Measurements from ENCODE around the gene POLR1G. TPM values are rescaled to one million over a fixed set of nuclear protein-coding genes. Genes with fewer than 3 reads are reported as not detected.

The POLR1G gene, protein sequence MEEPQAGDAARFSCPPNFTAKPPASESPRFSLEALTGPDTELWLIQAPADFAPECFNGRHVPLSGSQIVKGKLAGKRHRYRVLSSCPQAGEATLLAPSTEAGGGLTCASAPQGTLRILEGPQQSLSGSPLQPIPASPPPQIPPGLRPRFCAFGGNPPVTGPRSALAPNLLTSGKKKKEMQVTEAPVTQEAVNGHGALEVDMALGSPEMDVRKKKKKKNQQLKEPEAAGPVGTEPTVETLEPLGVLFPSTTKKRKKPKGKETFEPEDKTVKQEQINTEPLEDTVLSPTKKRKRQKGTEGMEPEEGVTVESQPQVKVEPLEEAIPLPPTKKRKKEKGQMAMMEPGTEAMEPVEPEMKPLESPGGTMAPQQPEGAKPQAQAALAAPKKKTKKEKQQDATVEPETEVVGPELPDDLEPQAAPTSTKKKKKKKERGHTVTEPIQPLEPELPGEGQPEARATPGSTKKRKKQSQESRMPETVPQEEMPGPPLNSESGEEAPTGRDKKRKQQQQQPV
- total RNA-seq: 22.0 and 24.5 TPM in 2 replicates

DNA sequence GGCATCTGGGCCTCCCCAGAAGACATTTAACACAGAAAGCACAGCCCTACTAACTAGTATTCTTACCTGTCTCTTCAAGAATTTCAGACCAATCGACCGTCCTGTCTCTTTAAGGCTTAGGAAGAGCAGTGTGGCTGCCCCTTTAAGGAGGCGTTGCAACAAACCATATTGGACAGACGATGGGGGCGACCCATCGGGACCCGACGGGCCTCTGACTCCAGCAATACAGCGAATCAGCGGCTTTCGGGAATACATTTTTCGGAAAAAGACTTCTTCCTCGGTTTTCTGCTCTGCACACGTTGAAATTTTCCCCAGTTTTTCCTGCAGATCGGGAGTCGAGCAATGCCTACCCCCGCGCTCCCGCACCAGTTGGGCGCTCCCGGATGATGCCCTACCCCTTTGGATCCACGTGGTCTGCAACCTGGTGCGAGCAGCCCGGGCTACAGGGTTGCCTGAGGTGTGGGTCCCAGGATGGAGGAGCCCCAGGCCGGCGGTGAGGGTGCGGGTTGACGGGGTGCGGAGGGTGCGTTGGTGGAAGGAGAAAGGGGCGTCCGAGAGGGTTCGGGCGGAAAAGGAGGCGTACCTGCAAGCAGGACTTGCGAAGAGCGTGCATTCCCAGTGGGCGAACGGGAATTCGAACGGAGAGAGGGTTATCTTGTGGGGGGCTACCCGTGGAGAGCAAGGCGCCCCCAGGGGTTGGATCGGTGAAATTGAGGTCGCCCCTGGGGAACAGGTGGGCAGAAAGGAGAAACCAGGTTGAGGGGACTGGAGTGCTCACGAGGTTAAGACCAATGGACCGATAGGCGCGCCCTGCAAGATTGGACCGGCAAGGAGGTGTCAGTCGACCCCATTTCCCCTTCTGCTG lies at the start of gene POLR1G:
Gene POLR1G (plus strand): TSS at position 419 of the 865 bp plus-strand sequence. CDS start 53 bp downstream, at position 472.

DNA sequence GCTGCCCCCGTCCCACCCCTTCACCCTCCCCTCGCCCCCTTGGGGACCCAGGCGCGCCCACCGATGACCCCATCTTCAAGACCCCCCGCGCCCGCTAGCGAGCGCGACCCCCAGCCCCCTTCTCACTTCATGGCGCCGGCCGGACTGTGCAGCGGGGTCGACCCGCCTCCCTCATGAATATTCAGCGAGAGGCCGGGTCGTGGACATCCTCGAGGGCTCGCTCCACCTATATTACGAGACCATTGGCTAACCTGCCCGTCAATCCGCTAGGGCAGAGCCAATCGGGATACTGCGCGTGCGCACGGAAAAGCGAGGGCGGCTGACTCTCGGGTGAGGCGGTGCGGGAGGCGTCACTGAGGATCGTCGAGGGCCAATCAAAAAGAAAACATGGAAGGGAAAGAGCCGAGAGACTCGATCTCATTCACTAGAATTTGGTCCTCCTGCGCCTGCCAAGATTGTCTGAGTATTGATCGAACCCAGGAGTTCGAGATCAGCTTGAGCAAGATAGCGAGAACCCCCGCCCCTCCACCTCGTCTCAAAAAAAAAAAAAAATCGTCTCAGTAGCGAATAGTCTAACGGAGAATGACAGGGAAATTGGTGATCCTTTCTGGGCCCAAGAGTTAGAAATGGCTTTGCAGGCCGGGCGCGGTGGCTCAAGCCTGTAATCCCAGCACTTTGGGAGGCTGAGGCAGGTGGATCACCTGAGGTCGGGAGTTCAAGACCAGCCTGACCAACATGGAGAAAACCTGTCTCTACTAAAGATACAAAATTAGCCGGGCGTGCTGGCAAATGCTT lies 35.8 kb upstream of the POLR1G start, which contains the start of gene ERCC2:
Gene ERCC2 (minus strand): TSS at position 164 of the 795 bp plus-strand sequence. CDS start 33 bp downstream, at position 131.

DNA sequence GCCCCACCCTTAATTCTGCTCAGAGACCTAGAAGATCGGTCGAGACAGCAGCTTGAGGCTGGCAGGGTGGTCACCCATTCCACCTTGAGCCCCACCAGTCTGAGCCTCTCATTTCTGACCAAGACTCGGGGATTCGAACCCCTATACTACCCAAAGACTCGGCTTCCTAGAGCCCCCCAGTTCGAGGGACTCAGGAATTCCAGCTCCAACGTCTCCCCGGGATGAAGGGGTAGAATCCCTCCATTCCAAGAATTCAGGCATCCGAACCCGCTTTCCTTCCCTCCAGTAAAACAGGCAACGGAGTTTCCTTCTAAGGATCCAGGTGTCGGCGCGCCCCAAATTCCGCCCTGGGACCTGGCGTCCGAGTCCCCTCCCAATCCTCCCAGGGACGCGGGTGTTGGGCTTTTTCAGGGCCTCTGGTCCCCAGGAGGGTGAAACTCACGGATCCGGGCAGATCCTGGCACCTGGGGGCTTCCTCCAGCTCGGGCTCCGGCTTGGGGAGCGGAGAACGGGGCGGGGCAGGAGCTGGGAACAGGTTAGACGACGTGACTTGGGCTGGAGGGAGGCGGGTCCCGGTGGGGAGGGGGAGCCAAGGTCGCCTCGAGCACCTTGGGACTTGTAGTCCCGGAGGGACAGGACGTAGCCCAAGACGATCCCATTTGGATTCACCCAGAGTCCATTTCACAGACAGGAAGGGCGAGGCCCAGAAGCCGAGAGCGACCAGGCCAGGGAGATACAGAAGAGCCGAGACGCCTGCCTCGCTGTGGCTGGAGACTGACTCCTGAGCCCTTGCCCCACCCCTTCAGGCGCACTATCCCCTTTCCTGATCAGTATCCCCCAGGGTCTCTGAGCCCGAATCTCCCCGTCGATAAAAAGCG lies 1.6 kb upstream of the POLR1G start, which contains the start of gene PPP1R13L:
Gene PPP1R13L (minus strand): TSS at position 513 of the 878 bp plus-strand sequence. CDS start 6,751 bp downstream, outside the sequence.

DNA sequence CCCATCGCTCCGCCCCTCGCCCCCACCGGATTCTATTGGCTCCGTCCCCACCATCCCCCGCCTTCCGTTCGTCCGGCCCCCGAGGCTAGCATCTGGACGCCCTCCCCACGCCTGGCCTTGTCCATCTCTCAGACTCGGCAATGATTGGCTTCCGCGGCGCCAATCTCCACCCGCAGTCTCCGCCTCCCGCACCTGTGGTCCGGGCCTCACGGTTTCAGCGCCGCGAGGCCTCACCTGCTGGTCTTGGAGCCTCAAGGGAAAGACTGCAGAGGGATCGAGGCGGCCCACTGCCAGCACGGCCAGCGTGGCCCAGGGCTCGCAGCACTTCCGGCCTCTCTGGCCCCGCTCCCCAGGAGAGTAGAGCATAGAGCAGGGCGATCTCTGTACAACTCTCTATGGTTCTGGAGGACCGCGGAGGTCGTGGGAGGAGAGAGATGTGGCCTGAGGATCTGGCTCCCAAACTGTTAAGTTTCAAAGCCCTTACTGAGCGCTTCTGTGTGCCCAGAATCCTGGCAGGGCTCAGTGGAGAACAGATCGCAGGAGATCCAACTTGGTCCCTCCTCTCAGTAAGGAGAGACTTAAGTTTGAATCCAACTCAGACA lies 17.2 kb downstream of the POLR1G start, which contains the start of gene ERCC1:
Gene ERCC1 (minus strand): TSS at position 329 of the 602 bp plus-strand sequence. CDS start 543 bp downstream, outside the sequence.

Small RNA genes within 50 kb of the gene (small RNA-seq; reads per million reads assigned to genes)
- gene MIR6088: not detected

Other genes starting within 250 kb of the POLR1G start
- under 0.01 and 0.22 TPM in 2 replicates for gene NKPD1, start 245.7 kb upstream of the POLR1G start, total RNA-seq
- gene TRAPPC6A, start 228.4 kb upstream of the POLR1G start, total RNA-seq: 2.4 and 5.2 TPM in 2 replicates
- gene BLOC1S3, start 227.9 kb upstream of the POLR1G start, total RNA-seq: 6.7 and 8.4 TPM in 2 replicates
- 1.2 and 1.7 TPM in 2 replicates for gene EXOC3L2, start 161.2 kb upstream of the POLR1G start, total RNA-seq
- 17.7 and 18.1 TPM in 2 replicates for gene MARK4, start 155.4 kb upstream of the POLR1G start, total RNA-seq
- not detected in 2 replicates for gene CKM, start 83.8 kb upstream of the POLR1G start, total RNA-seq
- gene KLC3, start 65.9 kb upstream of the POLR1G start, total RNA-seq: not detected in 2 replicates
- 38.0 and 39.5 TPM in 2 replicates for gene ERCC2, start 36.1 kb upstream of the POLR1G start, total RNA-seq
- gene PPP1R13L, start 1.6 kb upstream of the POLR1G start, total RNA-seq: 14.9 and 15.5 TPM in 2 replicates
- gene ERCC1, start 17.3 kb downstream of the POLR1G start, total RNA-seq: 72.9 and 79.9 TPM in 2 replicates
- 0.27 and 0.65 TPM in 2 replicates for gene FOSB, start 61.4 kb downstream of the POLR1G start, total RNA-seq
- gene RTN2, start 90.4 kb downstream of the POLR1G start, total RNA-seq: 5.5 and 6.9 TPM in 2 replicates
- gene PPM1N, start 91.8 kb downstream of the POLR1G start, total RNA-seq: 1.5 and 2.1 TPM in 2 replicates
- gene VASP, start 100.8 kb downstream of the POLR1G start, total RNA-seq: 178 and 185 TPM in 2 replicates
- 10.4 and 14.6 TPM in 2 replicates for gene OPA3, start 178.2 kb downstream of the POLR1G start, total RNA-seq
- gene GPR4, start 195.6 kb downstream of the POLR1G start, total RNA-seq: 10.0 and 15.7 TPM in 2 replicates
- gene EML2, start 232.8 kb downstream of the POLR1G start, total RNA-seq: 17.2 and 17.7 TPM in 2 replicates